ENCODE data around the gene KIF12.

- TF ChIP-seq CREB1 (IDR thresholded peaks at IDR 0.05) (no peak), CREB1 (CRISPR knock-in tag; IDR thresholded peaks at IDR 0.05) (no peak), SP1 (IDR thresholded peaks at IDR 0.05) (no peak), SP1 (CRISPR knock-in tag; IDR thresholded peaks at IDR 0.05) (no peak), ZBTB4 (CRISPR knock-in tag; IDR thresholded peaks at IDR 0.05; ENCODE audit: borderline replicate concordance) (no peak), ZNF207 (IDR thresholded peaks at IDR 0.05; ENCODE audit: borderline replicate concordance) (no peak), ZNF18 (CRISPR knock-in tag; IDR thresholded peaks at IDR 0.05; ENCODE audit: insufficient replicate concordance) (no peak), JUND (CRISPR knock-in tag; IDR thresholded peaks at IDR 0.05) (no peak), CREM (IDR thresholded peaks at IDR 0.05) (no peak), CREM (CRISPR knock-in tag; IDR thresholded peaks at IDR 0.05) (no peak), ZBTB7A (CRISPR knock-in tag; IDR thresholded peaks at IDR 0.05) (no peak), FOXK1 (CRISPR knock-in tag; IDR thresholded peaks at IDR 0.05; ENCODE audit: borderline replicate concordance, low read depth) (no peak), HOMEZ (CRISPR knock-in tag; IDR thresholded peaks at IDR 0.05; ENCODE audit: low read depth) (no peak)
- TF ChIP-seq, protein P1, sequence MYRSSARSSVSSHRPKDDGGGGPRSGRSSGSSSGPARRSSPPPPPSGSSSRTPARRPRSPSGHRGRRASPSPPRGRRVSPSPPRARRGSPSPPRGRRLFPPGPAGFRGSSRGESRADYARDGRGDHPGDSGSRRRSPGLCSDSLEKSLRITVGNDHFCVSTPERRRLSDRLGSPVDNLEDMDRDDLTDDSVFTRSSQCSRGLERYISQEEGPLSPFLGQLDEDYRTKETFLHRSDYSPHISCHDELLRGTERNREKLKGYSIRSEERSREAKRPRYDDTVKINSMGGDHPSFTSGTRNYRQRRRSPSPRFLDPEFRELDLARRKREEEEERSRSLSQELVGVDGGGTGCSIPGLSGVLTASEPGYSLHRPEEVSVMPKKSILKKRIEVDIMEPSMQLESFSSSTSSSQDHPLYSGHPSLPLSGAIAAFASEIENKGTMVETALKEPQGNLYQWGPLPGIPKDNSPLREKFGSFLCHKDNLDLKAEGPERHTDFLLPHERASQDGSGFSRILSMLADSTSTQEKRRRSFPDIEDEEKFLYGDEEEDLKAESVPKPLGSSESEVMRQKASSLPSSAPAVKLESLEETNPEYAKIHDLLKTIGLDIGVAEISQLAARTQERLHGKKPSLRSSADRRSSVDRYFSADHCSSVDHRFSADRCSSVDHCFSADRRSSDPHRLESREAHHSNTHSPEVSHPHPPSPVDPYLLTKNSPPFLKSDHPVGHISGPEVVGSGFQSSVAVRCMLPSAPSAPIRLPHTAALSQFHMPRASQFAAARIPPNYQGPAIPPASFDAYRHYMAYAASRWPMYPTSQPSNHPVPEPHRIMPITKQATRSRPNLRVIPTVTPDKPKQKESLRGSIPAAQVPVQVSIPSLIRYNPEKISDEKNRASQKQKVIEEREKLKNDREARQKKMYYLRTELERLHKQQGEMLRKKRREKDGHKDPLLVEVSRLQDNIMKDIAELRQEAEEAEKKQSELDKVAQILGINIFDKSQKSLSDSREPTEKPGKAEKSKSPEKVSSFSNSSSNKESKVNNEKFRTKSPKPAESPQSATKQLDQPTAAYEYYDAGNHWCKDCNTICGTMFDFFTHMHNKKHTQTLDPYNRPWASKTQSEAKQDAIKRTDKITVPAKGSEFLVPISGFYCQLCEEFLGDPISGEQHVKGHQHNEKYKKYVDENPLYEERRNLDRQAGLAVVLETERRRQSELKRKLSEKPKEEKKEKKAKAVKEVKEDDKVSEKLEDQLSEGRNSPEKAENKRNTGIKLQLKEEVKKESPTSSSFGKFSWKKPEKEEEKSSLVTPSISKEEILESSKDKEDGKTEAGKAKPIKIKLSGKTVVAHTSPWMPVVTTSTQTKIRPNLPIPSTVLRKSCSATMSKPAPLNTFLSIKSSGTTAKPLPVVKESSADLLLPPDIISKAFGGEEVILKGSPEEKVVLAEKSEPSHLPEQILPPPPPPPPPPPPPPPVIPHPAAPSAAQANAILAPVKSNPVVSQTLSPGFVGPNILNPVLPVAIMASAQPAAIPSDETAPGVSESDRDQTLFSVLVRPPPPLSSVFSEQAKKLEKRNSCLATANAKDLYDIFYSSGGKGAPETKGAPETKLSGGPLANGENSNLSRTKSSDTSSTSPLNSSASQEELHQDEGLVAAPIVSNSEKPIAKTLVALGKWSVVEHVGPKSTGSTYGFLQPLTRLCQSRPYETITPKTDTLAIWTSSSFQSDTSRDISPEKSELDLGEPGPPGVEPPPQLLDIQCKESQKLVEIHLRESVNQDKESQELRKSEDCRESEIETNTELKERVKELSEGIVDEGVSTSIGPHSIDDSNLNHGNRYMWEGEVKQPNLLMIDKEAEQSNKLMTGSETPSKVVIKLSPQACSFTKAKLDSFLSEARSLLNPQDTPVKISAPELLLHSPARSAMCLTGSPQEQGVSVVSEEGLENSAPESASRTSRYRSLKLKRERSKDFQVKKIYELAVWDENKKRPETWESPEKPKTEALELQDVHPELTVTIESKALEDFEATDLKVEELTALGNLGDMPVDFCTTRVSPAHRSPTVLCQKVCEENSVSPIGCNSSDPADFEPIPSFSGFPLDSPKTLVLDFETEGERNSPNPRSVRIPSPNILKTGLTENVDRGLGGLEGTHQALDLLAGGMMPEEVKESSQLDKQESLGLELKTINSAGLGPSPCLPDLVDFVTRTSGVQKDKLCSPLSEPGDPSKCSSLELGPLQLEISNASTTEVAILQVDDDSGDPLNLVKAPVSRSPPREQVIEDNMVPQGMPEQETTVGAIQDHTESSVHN (CRISPR knock-in tag; IDR thresholded peaks at IDR 0.05) = no peak
Measured at GRCh38 chr9:114078781-114079156, 20.3 kb downstream of the KIF12 start.
